HCT116 (cell line): Measurements from ENCODE around the gene OASL.

ENCODE experiments used
- ATF3 ChIP-seq: IDR thresholded peaks from 2 replicates; pipeline ENCODE4 v1.6.1; 2012
- CTCF ChIP-seq, 3 experiments: fragments of 200-600 bp in 1 of 3; sonication (generic) in 1 of 3; IDR thresholded peaks in 2 of 3; conservative IDR thresholded peaks in 1 of 3; 2 replicates each; pipeline ENCODE4 v1.5.1; 2012 to 2017; ENCODE audit warnings: low read depth in 2 of 3, low read length in 2 of 3, antibody characterized with exemption in 1 of 3, borderline replicate concordance in 1 of 3, control low read depth in 1 of 3, mild to moderate bottlenecking in 1 of 3, mixed read lengths in 1 of 3, mixed run types in 1 of 3, moderate library complexity in 1 of 3; ENCODE audit not compliant: insufficient read depth in 1 of 3
- EZH2 ChIP-seq: fragments of 200-600 bp; sonication (generic); IDR thresholded peaks from 2 replicates; pipeline ENCODE4 v1.6.1; 2017; ENCODE audit warnings: antibody characterized with exemption, mixed run types
- POLR2AphosphoS5 ChIP-seq: IDR thresholded peaks from 2 replicates; pipeline ENCODE4 v1.6.1; 2011; ENCODE audit warnings: mild to moderate bottlenecking, low read depth, low read length, moderate library complexity
- SIN3A ChIP-seq: IDR thresholded peaks from 2 replicates; pipeline ENCODE4 v1.6.1; 2012; ENCODE audit warnings: low read depth

- TF ChIP-seq ATF3 (no peak), CTCF (IDR thresholded peaks at IDR 0.05 in 2 of 3, conservative IDR thresholded peaks at IDR 0.05 in 1 of 3; ENCODE audit: borderline replicate concordance in 1 of 3, insufficient read depth in 1 of 3, low read depth in 2 of 3, low read length in 2 of 3) (no peak), POLR2AphosphoS5 (no peak), SIN3A (no peak), EZH2 (no peak)
Observed at GRCh38 chr12:121036810-121037326, 2.2 kb downstream of the OASL start.
